ENCODE measurements around the gene SLC16A3.
"Not testable (repeated sequence)": the region's sequence is repeated elsewhere in the genome, so short reads cannot be mapped to it uniquely, and the experiment has no call there.

SLC16A3 gene

DNA sequence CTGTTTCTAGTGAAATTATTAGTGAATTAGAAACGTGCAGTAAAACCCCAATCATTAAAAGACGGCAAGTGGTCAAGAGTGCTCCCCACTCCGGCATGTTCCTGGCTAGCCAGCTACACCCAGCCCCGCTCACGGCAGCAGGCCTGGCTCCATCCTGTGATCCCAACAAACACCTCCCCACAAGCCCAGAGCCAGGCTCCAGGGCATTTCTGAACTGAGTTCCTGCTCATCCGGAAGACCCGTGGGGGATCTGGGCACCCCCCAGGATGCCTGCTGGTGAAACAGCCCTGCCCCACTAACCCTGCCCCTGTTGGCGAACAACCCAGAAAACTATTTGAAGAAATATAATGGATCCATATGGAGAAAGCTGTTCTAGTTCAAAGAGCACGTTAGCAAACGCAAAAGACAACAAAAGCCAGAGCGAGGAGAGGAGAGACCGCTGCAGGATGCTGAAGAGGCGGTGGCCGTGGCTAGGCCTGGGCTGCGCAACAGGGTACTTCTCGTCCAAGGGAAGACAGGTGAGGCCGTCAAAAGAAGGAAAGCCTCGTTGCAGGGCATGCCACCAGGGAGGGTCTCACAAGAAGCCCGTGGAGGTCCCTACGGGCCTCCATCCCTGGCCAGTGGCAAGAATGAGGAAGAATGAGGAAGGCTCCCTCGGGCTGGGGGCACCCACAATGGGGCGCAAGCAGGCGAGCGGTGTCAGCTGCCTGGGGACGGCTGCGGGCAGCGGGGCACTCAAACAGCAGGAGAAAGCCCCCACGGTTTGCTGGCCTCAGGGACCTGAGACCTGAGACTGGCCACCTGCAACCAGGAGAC, 19.2 kb downstream of the SLC16A3 start:
- no peak for DNase-seq

DNA sequence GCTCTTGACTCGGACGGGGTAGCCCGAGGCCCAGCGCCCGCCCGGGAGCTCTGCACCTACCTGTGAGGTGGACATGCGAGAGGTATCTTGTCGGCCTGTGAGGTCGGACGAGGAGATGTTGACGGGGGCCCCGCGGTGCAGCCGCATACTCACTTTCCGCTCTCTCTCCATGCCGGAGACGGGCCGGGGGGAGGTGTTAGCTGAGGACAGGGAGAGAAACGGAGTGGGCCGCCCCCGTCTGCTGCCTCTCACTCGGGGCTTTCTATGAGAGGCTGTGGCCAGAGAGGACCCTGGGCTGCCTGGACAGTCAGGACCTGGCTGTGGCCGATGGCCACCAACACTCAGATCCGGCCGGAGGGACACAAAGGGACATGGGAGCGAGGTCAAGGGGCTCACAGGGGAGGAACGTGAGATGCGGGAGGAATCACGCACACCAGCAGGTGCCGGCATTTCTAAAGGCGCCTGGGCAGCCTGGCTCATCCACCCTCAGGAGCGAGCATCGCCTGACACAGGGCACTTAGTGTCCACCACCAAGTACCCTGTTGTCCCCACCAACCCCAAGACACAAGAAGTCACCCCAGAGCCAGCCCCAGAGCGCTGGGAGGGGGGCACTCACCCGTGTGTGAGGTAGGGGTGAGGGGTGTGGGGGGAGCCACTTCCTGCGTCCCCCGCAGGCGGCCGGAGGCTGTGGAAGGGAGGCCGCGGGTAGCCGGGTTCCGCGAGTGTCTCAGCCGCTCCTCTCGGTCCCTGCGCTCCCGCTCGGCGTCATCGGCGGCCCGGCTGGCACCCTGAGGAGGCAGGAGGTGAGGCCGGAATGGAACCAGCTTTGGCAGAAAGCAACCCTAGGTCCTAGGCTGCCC, 20.2 kb downstream of the SLC16A3 start:
- DNase-seq = no peak

DNA sequence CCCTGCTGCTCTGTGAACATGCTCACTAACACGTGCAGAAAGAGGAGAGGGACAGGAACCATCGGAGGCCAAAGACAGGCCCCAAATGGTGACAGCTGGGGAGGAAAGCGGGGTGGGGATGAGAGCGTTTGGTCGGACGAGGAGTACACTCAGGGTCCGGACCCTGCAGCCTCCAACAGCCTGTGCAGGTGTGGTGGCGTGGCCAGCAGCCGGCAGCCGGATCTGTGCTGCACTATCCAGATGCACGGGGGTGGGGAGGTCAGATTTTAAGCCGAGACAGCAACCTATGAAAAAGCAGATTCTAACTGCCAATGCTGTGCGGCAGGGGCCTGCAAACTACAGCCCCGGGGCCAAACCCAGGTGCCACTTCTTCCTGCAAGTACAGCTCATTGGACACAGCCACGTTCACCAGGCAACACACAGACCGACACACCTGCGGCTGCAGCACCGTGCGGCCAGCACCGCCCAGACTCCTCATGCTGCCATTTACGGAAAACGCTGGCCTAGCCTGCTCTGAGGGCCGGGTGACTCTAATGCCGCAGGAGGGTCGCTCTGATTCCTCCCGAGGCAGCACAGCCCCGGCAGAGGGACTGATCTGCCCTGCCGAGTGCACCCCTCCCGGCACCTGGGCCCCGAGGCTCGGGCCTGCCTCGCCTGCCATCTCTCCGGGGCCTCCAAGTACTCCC, 21.2 kb downstream of the SLC16A3 start:
- DNase-seq = no peak

DNA sequence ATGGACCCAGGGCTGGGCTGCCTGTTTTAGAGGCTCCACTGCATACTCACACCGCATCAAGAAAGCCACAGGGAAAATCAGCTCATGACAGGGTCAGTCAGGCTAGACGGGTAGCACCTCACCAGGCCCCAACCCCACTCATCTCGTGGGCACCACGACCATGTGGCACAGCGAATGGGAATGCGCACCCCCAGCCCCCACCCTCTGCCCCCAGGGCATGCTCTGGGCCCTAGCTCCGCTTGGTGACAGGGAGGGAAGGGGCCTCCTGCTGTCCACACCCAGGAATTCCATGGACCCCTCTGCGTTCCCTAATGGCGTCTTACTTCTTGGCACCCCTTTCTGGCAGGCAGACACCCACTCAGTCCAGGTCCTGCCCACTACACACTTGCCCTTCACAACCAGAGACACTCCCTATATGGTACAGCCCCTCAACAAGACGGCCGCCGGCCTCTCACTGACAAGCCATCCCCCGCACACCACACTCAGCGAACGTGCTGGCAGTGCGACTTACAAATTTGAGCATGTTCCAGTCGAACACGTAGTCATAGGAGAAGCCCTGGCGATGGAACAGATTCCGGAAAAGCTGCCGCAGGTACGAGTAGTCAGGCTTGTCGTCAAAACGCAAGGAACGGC, 22.1 kb downstream of the SLC16A3 start:
- DNase-seq = no peak

DNA sequence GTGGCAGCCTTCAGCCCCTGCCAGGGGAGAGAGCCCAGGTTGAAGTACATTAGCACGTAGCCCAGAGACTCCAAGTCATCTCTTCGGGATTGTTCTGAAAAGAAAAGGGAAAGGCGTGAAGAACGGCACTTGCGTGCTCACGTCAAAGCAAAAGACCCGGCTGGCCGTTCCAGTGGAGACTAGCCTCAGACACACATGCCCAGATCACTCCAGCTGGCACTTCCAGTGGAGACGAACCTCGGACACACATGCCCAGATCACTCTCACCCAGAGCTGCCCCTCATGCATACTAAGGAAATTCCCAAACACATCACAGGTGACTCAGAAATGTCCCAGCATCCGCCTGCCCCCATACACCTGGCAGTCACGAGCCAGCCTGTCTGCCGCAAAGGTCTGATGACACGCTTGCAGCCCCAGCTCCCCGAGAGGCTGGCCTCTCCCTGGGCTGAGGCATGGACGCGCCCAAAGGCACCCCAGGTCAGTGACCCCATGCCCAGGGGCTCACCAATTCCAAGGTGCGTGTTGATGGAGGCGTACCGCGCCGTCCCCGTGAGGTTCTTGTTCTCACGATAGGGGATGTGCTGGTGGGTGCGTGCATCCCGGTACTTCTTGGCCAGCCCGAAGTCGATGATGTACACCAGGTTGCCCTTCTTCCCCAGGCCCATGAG, 23.8 kb downstream of the SLC16A3 start:
- no peak for DNase-seq

DNA sequence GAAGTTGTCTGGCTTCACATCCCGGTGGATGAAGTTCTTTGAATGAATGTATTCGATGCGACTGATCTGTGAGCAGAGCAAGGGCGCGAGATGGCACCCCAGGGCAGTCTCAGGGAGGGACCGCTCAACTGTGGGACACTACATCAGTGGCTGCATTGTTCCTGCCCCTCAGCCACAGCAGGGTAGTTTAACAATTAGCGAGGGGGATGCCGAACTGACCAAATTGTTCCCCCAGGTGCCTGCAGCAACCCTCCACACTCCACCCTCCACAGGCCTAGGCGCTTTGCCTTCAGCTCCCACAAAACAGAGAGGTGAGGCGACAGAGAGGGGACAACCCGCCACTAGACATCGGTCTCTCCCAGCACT, 24.3 kb downstream of the SLC16A3 start:
- no peak for DNase-seq

DNA sequence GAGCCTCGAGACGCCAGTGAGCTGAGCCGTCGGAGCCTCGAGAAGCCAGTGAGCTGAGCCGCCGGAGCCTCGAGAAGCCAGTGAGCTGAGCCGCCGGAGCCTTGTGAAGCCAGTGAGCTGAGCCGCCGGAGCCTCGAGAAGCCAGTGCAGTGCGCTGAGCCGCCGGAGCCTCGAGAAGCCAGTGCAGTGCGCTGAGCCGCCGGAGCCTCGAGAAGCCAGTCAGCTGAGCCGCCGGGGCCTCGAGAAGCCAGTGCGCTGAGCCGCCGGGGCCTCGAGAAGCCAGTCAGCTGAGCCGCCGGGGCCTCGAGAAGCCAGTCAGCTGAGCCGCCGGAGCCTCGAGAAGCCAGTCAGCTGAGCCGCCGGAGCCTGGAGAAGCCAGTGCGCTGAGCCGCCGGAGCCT, 25.3 kb downstream of the SLC16A3 start:
- not testable (repeated sequence) for DNase-seq

DNA sequence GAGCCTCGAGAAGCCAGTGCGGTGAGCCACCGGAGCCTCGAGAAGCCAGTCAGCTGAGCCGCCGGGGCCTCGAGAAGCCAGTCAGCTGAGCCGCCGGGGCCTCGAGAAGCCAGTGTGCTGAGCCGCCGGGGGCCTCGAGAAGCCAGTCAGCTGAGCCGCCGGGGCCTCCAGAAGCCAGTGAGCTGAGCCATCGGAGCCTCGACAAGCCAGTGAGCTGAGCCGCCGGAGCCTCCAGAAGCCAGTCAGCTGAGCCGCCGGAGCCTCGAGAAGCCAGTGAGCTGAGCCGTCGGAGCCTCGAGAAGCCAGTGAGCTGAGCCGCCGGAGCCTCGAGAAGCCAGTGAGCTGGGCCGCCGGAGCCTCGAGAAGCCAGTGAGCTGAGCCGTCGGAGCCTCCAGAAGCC, 25.9 kb downstream of the SLC16A3 start:
- DNase-seq = not testable (repeated sequence)

DNA sequence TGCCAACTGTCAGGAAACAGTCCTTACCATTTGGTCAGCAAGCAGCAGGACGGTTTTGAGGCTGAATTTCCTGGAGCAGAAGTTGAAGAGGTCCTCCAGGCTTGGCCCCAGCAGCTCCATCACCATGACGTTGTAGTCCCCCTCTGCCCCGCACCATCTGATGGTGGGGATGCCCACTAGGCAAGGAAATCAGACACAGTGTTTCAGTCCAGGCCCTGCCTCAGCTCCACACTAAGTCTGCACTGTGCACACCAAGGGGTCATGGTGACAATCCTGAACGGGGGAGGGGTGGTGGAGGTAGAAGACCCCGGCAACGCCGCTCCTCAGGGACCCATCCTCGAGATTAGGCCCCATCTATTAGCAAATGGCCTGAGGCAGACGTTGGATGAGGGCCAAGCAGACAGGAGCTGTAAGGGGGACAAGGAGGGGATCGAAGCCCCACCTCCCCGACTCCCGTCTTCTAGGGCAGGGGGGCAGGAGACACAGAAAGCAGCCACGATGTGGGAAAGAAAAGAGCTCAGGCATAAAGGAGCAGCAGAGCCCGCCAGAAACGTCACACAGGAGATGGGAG, 26.6 kb downstream of the SLC16A3 start:
- no peak for DNase-seq

DNA sequence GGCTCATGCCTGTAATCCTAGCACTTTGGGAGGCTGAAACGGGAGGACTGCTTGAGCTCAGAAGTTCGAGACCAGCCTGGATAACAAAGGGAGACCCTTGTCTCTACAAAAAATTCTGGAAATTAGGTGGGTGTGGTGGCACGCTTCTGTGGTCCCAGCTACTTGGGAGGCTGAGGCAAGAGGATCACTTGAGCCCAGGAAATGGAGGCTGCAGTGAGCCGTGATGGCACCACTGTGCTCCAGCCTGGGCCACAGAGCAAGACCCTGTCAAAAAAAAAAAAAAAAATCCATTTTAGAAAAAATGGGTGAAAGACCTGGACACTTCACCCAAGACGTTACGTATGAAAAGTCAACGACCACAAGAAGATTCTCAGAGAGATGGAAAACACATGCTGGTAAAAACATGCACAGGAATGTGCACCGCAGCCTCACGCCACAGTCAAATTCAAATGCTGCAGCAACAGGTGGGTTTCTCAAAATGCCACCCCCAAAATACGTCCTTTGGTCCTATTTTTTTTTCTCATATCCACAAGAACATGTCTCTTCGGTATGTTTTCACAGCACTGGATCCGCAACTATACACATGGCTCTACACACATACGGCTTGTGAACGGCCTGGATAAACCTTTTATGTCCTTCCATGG, 27.5 kb downstream of the SLC16A3 start:
- DNase-seq = no peak

DNA sequence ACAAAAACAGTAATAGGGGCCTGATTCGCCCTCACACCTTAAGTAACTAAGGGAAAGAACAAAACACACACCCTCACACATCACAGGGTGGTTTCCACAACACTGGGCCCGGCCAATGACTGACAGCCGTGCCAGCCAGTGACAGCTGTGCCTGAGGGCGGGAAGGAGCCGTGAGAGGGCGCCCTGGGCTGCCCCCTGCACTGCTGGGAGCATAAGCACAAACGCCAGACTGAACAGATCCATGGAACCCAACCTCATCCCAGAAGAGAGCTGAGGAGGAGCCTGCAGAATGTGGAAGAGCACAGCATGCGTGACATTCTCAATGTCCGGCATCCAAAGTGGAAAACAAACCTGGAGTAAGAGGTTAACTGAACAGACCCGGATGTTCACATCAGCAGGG, 28.6 kb downstream of the SLC16A3 start:
- peak; percentile 42 for DNase-seq

DNA sequence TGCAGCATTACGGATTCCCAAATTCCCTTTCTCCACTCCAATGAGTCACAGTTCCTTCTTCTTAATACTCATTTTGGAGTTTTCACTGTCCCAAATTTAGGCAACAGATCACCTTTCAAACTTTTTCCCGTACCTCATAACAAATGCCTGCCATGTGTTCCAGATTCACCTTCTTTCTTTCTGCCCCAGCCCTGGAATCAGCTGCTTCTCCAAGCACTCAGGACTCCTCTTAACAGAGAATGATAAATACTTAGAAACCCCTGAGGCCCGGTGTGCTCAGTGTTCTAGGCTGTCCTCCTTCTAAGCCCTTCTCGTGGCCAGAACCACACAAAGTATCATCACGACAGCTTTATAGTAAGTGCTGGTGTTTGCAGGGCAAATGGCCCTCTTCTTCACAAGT, 29.7 kb downstream of the SLC16A3 start:
- no peak for DNase-seq

DNA sequence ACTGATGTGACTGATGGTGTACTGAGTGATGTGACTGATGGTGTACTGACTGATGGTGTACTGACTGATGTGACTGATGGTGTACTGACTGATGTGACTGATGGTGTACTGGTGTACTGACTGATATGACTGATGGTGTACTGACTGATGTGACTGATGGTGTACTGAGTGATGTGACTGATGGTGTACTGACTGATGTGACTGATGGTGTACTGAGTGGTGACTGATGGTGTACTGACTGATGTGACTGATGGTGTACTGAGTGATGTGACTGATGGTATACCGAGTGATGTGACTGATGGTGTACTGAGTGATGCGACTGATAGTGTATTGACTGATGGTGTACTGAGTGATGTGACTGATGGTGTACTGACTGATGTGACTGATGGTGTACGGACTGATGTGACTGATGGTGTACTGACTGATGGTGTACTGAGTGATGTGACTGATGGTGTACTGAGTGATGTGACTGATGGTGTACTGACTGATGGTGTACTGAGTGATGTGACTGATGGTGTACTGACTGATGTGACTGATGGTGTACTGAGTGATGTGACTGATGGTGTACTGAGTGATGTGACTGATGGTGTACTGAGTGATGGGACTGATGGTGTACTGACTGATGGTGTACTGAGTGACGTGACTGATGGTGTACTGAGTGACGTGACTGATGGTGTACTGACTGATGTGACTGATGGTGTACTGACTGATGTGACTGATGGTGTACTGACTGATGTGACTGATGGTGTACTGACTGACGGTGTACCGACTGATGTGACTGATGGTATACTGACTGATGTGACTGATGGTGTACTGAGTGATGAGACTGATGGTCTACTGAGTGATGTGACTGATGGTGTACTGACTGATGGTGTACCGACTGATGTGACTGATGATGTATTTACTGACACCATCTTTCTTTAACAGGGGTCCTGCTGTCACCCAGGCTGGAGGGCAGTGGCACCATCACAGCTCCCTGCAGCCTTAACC, 31.4 kb downstream of the SLC16A3 start:
- not testable (repeated sequence) for DNase-seq

DNA sequence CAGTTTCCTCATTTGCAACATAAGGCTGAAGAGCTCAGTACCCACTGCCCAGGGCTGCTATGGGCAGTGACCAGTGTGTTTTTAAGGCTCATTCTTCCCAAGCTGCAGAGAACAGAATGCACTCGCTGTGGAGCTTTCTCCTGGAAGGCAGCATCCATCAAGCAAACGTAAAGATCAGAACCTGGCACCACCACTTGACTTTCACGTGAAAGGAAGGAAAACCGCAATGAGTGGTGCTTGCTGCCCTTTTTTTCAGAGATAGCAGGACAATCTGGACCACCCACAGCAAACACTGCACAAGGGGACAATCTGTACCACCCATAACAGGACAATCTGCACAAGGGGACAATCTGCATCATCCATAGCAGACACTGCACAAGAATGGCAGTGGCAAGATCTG, 33.5 kb downstream of the SLC16A3 start:
- DNase-seq = no peak

DNA sequence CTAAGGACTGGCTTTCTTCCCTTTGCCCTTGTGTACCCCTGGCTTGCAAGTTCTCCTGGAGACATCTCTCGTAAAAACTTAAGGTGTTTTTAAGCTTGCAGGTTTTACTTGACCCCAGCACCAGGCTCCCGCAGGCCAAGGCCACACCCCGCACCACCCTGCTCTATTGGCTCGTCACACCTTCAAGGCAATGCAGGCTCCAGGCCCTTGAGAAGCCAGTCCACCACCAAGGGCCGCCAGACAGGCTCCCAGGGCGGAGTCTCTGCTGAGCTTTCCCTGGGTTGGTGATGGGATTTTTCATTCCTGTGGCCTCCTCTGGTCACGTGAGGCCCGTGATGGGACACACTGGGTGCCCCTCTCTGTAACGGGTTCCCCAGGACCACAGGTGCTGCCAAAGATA, 34.8 kb downstream of the SLC16A3 start:
- no peak for DNase-seq

DNA sequence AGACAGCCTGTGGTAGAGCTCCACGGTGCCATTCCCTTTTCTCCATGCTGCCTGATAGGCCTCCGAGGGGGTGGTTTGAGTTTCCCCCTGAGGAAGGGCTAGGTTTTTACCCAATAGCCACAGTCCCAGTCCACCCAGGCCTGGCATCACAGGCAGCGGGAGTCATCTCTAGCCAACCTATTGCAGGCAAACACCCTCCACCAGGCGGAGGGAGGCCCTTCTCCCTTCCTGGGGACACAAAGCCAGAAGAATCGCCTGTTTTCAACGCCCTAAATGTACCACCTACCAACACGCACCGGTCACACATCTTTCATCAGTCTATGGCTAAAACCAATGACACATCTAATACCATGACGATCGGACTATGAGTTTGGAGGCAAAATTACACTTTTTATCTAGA, 37.3 kb downstream of the SLC16A3 start:
- DNase-seq = no peak

DNA sequence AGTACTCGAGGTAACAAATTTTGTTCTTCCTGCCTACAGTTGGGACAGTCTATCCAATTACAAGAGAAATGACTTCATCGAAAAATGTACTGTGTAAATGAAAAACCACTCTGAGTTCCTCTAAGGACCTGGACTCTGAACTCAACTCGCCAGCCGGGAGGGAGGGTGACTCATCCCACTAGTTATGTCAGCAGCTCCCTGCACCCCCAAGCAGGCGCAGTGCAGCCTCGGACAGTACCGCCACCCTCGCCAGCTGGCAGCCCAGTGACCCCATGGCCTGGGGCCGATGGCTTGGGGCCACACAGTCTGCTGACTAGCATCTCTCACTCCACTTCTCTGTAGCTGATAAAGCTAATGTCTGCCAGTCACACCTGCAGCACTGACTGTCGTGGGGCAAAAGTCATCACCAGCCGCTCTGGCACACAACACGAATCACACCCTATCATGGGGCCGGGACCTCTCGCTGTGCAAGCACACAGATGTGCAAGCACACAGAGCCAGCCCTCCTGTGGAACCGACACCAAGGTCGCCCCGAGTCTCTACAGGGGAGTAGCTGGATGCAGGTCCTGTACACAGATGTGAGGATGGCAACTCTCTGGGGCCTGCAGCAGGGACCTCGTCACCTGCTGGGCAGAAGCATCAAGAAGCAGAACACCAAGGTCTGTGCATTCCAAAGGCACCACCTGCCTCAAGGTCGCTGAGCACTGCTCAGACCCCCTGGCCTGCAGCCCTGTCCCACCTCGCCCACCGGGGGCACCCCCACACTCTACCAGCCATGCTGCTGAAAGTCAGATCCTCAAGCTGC, 38.9 kb downstream of the SLC16A3 start:
- DNase-seq = peak; percentile 63

DNA sequence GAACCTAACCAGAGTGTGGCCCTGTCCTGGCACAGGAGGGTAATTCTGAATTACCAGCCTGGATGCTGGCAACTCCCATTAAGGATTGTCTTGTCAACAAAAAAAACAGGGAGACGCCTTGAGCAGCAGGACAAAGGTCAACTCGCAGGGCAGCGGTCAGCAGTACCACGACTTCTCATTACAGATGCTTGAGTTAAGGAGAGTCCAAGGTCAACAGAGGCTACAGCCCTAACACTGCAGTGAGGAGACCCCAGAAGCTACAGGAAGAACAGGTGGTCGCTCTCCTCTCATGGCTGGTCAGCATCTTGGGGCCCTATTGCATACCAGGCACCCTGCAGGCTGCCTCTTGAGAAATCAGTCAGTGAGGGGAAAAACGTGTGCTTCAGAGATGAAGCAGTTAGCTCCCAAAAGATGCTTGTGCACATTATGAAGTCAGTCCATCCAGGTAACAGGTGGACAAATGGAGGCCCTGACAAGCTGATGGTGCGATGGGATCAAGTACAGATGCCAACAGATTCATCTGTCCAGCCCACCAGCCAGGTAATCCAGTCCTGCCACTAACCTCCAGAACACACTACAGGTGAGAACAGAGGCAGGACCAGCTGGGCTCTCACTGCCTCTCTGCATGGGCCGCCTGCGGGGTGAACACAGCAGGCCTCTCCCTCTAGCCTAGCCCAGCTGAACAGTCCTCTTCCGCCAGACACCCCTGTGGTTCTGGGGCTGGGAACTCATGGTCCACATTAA, 40.5 kb downstream of the SLC16A3 start:
- DNase-seq = no peak
